KMS-11 (cell line): ENCODE data around the gene TOP3B.

ENCODE experiments used
- H2AFZ ChIP-seq: fragments of 200-600 bp; sonication (generic); 2 replicates; pipeline ENCODE4 v1.6.1; 2016; ENCODE audit warnings: antibody characterized with exemption, mixed run types, low read depth
- H3K27ac ChIP-seq: fragments of 200-600 bp; sonication (generic); 2 replicates; pipeline ENCODE4 v1.6.1; 2016; ENCODE audit warnings: mild to moderate bottlenecking, mixed run types
- H3K27me3 ChIP-seq: fragments of 200-600 bp; sonication (generic); 2 replicates; pipeline ENCODE4 v1.6.1; 2017; ENCODE audit warnings: mild to moderate bottlenecking, low read depth, mixed run types, moderate library complexity; ENCODE audit not compliant: insufficient read depth
- H3K36me3 ChIP-seq: fragments of 200-600 bp; sonication (generic); 2 replicates; pipeline ENCODE4 v1.6.1; 2017; ENCODE audit warnings: mild to moderate bottlenecking, mixed run types; ENCODE audit not compliant: insufficient read depth
- H3K4me1 ChIP-seq: fragments of 200-600 bp; sonication (generic); 2 replicates; pipeline ENCODE4 v1.6.1; 2016; ENCODE audit warnings: mild to moderate bottlenecking, low read depth, mixed run types; ENCODE audit not compliant: poor library complexity, severe bottlenecking
- H3K4me2 ChIP-seq: fragments of 200-600 bp; sonication (generic); 2 replicates; pipeline ENCODE4 v1.7.0; 2016; ENCODE audit warnings: mild to moderate bottlenecking, mixed run types
- H3K4me3 ChIP-seq: fragments of 200-600 bp; sonication (generic); IDR thresholded peaks from 2 replicates; pipeline ENCODE4 v1.6.1; 2017; ENCODE audit warnings: low read depth, low read length, mixed read lengths; ENCODE audit not compliant: insufficient read depth
- H3K79me2 ChIP-seq: fragments of 200-600 bp; sonication (generic); 2 replicates; pipeline ENCODE4 v1.6.1; 2016; ENCODE audit warnings: low read depth, mixed run types; ENCODE audit not compliant: insufficient read depth
- H3K9ac ChIP-seq: fragments of 200-600 bp; sonication (generic); 2 replicates; pipeline ENCODE4 v1.6.1; 2016; ENCODE audit warnings: mild to moderate bottlenecking, mixed run types
- H4K20me1 ChIP-seq: fragments of 200-600 bp; sonication (generic); 2 replicates; pipeline ENCODE4 v1.6.1; 2016; ENCODE audit warnings: mild to moderate bottlenecking, mixed run types; ENCODE audit not compliant: insufficient read depth
- CTCF ChIP-seq: fragments of 200-600 bp; sonication (generic); conservative IDR thresholded peaks from 2 replicates; pipeline ENCODE4 v1.6.1; 2017; ENCODE audit warnings: low read depth, mild to moderate bottlenecking, antibody characterized with exemption, low read length, moderate library complexity, mixed read lengths

TOP3B gene

GRCh38 chr22:21931056-21931455 is 51.5 kb downstream of the TOP3B start:
- H3K9ac ChIP-seq: no peak overlapping the region
- no peaks in the 10 kb centered on the region for H3K27me3 ChIP-seq
- no peaks in the 10 kb centered on the region for H3K36me3 ChIP-seq
- no peak overlapping the region for H3K4me3 ChIP-seq
- no peak overlapping the region for H3K4me2 ChIP-seq
- H3K4me1 ChIP-seq: no peaks in the 10 kb centered on the region
- no peaks in the 10 kb centered on the region for H3K79me2 ChIP-seq
- TF ChIP-seq CTCF: no peak
- no peaks in the 10 kb centered on the region for H4K20me1 ChIP-seq
- H3K27ac ChIP-seq: no peak overlapping the region
- H2AFZ ChIP-seq: no peak overlapping the region

GRCh38 chr22:21929253-21929652 is 53.3 kb downstream of the TOP3B start:
- H3K4me1 ChIP-seq: no peaks in the 10 kb centered on the region
- H3K27ac ChIP-seq: no peak overlapping the region
- H3K4me2 ChIP-seq: no peak overlapping the region
- H2AFZ ChIP-seq: no peak overlapping the region
- no peaks in the 10 kb centered on the region for H3K79me2 ChIP-seq
- no peak overlapping the region for H3K9ac ChIP-seq
- TF ChIP-seq CTCF: no peak
- H3K27me3 ChIP-seq: no peaks in the 10 kb centered on the region
- H3K4me3 ChIP-seq: no peak overlapping the region
- H4K20me1 ChIP-seq: no peaks in the 10 kb centered on the region
- no peaks in the 10 kb centered on the region for H3K36me3 ChIP-seq

- Histone ChIP-seq H3K4me2 (no peak overlapping the region), H3K4me3 (no peak overlapping the region), H3K4me1 (no peaks in the 10 kb centered on the region), H4K20me1 (no peaks in the 10 kb centered on the region), H2AFZ (no peak overlapping the region), H3K27ac (no peak overlapping the region), H3K36me3 (no peaks in the 10 kb centered on the region), H3K79me2 (no peaks in the 10 kb centered on the region), H3K9ac (no peak overlapping the region), H3K27me3 (no peaks in the 10 kb centered on the region)
- TF ChIP-seq CTCF: no peak
Observed at GRCh38 chr22:21928048-21928447, 54.5 kb downstream of the TOP3B start.

GRCh38 chr22:21927174-21927823 is 55.3 kb downstream of the TOP3B start:
- Histone ChIP-seq H2AFZ (no peak overlapping the region), H3K27me3 (no peaks in the 10 kb centered on the region), H3K36me3 (no peaks in the 10 kb centered on the region), H3K27ac (no peak overlapping the region), H3K4me2 (no peak overlapping the region), H3K79me2 (no peaks in the 10 kb centered on the region), H3K4me1 (no peaks in the 10 kb centered on the region), H3K9ac (no peak overlapping the region), H4K20me1 (no peaks in the 10 kb centered on the region), H3K4me3 (no peak overlapping the region)
- no peak for TF ChIP-seq CTCF
